HEK293 (cell line): ENCODE measurements around the gene NKD2.

Experiments used
- AEBP2 ChIP-seq: fragments of 450-650 bp; formaldehyde crosslinking; IDR thresholded peaks from 2 replicates; pipeline ENCODE4 v1.5.1; 2016; ENCODE audit warnings: missing biosample characterization, missing genetic modification characterization, borderline replicate concordance
- FEZF1 ChIP-seq: fragments of 450-650 bp; formaldehyde crosslinking; IDR thresholded peaks from 2 replicates; pipeline ENCODE4 v1.5.1; 2016; ENCODE audit warnings: missing biosample characterization, missing genetic modification characterization
- HOXA7 ChIP-seq: sonication (generic); formaldehyde crosslinking; IDR thresholded peaks from 2 replicates; pipeline ENCODE4 v1.8.1; 2022; ENCODE audit warnings: missing genetic modification reagents, borderline replicate concordance
- INSM2 ChIP-seq: fragments of 450-650 bp; formaldehyde crosslinking; IDR thresholded peaks from 2 replicates; pipeline ENCODE4 v1.5.1; 2016; ENCODE audit warnings: missing biosample characterization, missing genetic modification characterization
- KLF1 ChIP-seq: fragments of 450-650 bp; formaldehyde crosslinking; IDR thresholded peaks from 2 replicates; pipeline ENCODE4 v1.5.1; 2016; ENCODE audit warnings: missing biosample characterization, missing genetic modification characterization
- KLF9 ChIP-seq: fragments of 450-650 bp; formaldehyde crosslinking; IDR thresholded peaks from 2 replicates; pipeline ENCODE4 v1.5.1; 2016; ENCODE audit warnings: missing biosample characterization, missing genetic modification characterization, low read depth
- MEIS1 ChIP-seq: sonication (generic); formaldehyde crosslinking; IDR thresholded peaks from 2 replicates; pipeline ENCODE4 v1.8.1; 2022; ENCODE audit warnings: missing genetic modification reagents, mild to moderate bottlenecking, borderline replicate concordance
- REPIN1 ChIP-seq: fragments of 450-650 bp; formaldehyde crosslinking; IDR thresholded peaks from 2 replicates; pipeline ENCODE4 v1.5.1; 2017; ENCODE audit warnings: missing biosample characterization, missing genetic modification characterization, low read depth
- SETDB1 ChIP-seq: IDR thresholded peaks from one replicate; pipeline ENCODE4 v1.6.1; 2017; ENCODE audit warnings: mild to moderate bottlenecking, low read length, moderate library complexity, mixed read lengths; ENCODE audit not compliant: insufficient read length
- SP2 ChIP-seq: fragments of 450-650 bp; formaldehyde crosslinking; IDR thresholded peaks from 2 replicates; pipeline ENCODE4 v1.5.1; 2016; ENCODE audit warnings: missing biosample characterization, missing genetic modification characterization
- ZBTB1 ChIP-seq: fragments of 450-650 bp; formaldehyde crosslinking; IDR thresholded peaks from 2 replicates; pipeline ENCODE4 v1.5.1; 2016; ENCODE audit warnings: missing biosample characterization, missing genetic modification characterization
- ZBTB49 ChIP-seq: fragments of 450-650 bp; formaldehyde crosslinking; IDR thresholded peaks from 2 replicates; pipeline ENCODE4 v1.5.1; 2016; ENCODE audit warnings: missing biosample characterization, missing genetic modification characterization, low read depth
- ZFP41 ChIP-seq: fragments of 450-650 bp; formaldehyde crosslinking; IDR thresholded peaks from 2 replicates; pipeline ENCODE4 v1.5.1; 2016; ENCODE audit warnings: missing biosample characterization, missing genetic modification characterization, borderline replicate concordance
- ZNF114 ChIP-seq: fragments of 450-650 bp; formaldehyde crosslinking; IDR thresholded peaks from 2 replicates; pipeline ENCODE4 v1.5.0; 2017; ENCODE audit warnings: missing biosample characterization, missing genetic modification characterization
- ZNF157 ChIP-seq: fragments of 450-650 bp; formaldehyde crosslinking; IDR thresholded peaks from 2 replicates; pipeline ENCODE4 v1.5.1; 2016; ENCODE audit warnings: missing biosample characterization, missing genetic modification characterization
- ZNF274 ChIP-seq, 2 experiments: fragments of 200-500 bp in 1 of 2; fragments of 450-650 bp in 1 of 2; sonication (Bioruptor generic) in 1 of 2; formaldehyde crosslinking in 1 of 2; IDR thresholded peaks; 2 replicates each; pipeline versions ENCODE4 v1.5.1 to v1.6.1; 2014 to 2016; ENCODE audit warnings: borderline replicate concordance in 1 of 2, inconsistent platforms in 1 of 2, low read length in 1 of 2, missing biosample characterization in 1 of 2, missing genetic modification characterization in 1 of 2
- ZNF292 ChIP-seq: fragments of 450-650 bp; formaldehyde crosslinking; IDR thresholded peaks from 2 replicates; pipeline ENCODE4 v1.5.1; 2016; ENCODE audit warnings: low read depth, missing biosample characterization, missing genetic modification characterization, borderline replicate concordance
- ZNF433 ChIP-seq: fragments of 450-650 bp; formaldehyde crosslinking; IDR thresholded peaks from 2 replicates; pipeline ENCODE4 v1.5.1; 2016; ENCODE audit warnings: missing biosample characterization, missing genetic modification characterization, low read depth
- ZNF449 ChIP-seq: fragments of 450-650 bp; formaldehyde crosslinking; IDR thresholded peaks from 2 replicates; pipeline ENCODE4 v1.5.1; 2017; ENCODE audit warnings: missing biosample characterization, mild to moderate bottlenecking, missing genetic modification characterization, moderate library complexity
- ZNF48 ChIP-seq: fragments of 450-650 bp; formaldehyde crosslinking; IDR thresholded peaks from 2 replicates; pipeline ENCODE4 v1.5.1; 2016; ENCODE audit warnings: missing biosample characterization, missing genetic modification characterization
- ZNF544 ChIP-seq: fragments of 450-650 bp; formaldehyde crosslinking; IDR thresholded peaks from 2 replicates; pipeline ENCODE4 v1.5.0; 2017; ENCODE audit warnings: missing biosample characterization, missing genetic modification characterization
- ZNF571 ChIP-seq: fragments of 450-650 bp; formaldehyde crosslinking; IDR thresholded peaks from 2 replicates; pipeline ENCODE4 v1.5.0; 2017; ENCODE audit warnings: missing biosample characterization, missing genetic modification characterization
- ZNF626 ChIP-seq: fragments of 450-650 bp; sonication (Bioruptor Pico); formaldehyde crosslinking; IDR thresholded peaks from 2 replicates; pipeline ENCODE4 v1.5.1; 2018; ENCODE audit warnings: missing biosample characterization, missing genetic modification characterization, inconsistent platforms
- ZNF664 ChIP-seq: fragments of 450-650 bp; formaldehyde crosslinking; IDR thresholded peaks from 2 replicates; pipeline ENCODE4 v1.5.1; 2016; ENCODE audit warnings: missing biosample characterization, missing genetic modification characterization
- ZNF776 ChIP-seq: fragments of 450-650 bp; formaldehyde crosslinking; IDR thresholded peaks from 2 replicates; pipeline ENCODE4 v1.5.0; 2017; ENCODE audit warnings: missing biosample characterization, missing genetic modification characterization, borderline replicate concordance
- ZNF791 ChIP-seq: fragments of 450-650 bp; formaldehyde crosslinking; IDR thresholded peaks from 2 replicates; pipeline ENCODE4 v1.5.1; 2016; ENCODE audit warnings: missing biosample characterization, missing genetic modification characterization
- TF ChIP-seq, protein P1 (sequence below): fragments of 450-650 bp; formaldehyde crosslinking; IDR thresholded peaks from 2 replicates; pipeline ENCODE4 v1.5.1; 2016; ENCODE audit warnings: missing biosample characterization, missing genetic modification characterization
- TF ChIP-seq, protein P2 (sequence below): fragments of 450-650 bp; formaldehyde crosslinking; IDR thresholded peaks from 2 replicates; pipeline ENCODE4 v1.5.1; 2017; ENCODE audit warnings: missing biosample characterization, missing genetic modification characterization

Gene NKD2

DNA sequence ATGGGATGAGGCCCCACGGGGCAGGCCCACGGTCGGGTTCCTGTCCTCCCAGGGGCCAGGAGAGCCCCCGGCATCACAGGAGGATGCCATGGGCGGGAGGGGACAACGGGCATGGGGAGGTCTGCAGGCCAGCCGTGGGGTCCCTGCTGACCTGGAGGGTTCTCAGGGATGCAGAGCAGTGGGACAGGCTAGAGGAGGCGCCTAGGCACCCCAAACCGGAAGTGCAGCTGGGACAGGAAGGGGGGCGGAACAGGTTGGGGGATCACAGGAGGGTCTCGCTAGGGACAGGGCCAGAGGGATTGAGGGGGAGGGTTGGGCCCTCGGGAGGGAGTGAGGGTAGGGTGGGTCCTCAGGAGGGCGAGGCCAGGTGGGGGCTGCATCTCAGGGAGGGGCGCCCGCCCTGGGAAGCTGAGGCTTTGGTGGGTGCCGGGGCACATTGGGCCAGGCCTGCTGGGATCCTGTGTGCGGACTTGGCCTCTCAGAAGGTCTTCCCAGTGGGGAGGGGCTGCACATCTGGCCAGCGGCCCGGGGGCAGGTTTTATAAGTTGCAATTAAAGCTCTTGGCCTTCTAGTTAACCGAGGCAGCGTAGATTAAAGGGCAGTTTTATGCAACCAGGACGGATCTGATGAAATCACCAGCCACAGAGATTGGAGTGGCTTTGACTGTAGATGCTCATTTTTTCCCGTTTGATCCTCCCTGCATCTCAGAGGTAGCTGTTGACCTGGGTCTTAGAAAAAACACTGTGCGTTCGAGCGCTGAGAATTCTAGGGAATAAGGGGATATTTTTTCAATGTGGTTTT, 20.1 kb downstream of the NKD2 start (continued):
- TF ChIP-seq, protein P1, sequence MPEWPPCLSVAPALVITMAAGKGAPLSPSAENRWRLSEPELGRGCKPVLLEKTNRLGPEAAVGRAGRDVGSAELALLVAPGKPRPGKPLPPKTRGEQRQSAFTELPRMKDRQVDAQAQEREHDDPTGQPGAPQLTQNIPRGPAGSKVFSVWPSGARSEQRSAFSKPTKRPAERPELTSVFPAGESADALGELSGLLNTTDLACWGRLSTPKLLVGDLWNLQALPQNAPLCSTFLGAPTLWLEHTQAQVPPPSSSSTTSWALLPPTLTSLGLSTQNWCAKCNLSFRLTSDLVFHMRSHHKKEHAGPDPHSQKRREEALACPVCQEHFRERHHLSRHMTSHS = no peak
- no peak for TF ChIP-seq ZNF791 (tag by site-specific recombination)
- no peak for TF ChIP-seq ZNF571 (tag by site-specific recombination)
- peak; percentile 85 for TF ChIP-seq ZNF664 (tag by site-specific recombination)
- TF ChIP-seq ZNF114 (tag by site-specific recombination) = no peak
- no peak for TF ChIP-seq ZNF157 (tag by site-specific recombination)
- TF ChIP-seq SP2 = peak; percentile 10; the same call in 1 of the 2 replicates
- TF ChIP-seq, protein P2, sequence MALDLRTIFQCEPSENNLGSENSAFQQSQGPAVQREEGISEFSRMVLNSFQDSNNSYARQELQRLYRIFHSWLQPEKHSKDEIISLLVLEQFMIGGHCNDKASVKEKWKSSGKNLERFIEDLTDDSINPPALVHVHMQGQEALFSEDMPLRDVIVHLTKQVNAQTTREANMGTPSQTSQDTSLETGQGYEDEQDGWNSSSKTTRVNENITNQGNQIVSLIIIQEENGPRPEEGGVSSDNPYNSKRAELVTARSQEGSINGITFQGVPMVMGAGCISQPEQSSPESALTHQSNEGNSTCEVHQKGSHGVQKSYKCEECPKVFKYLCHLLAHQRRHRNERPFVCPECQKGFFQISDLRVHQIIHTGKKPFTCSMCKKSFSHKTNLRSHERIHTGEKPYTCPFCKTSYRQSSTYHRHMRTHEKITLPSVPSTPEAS = no peak
- no peak for TF ChIP-seq ZFP41 (tag by site-specific recombination)
- TF ChIP-seq KLF9 = no peak
- no peak for TF ChIP-seq SETDB1
- TF ChIP-seq ZNF274 (IDR thresholded peaks at IDR 0.05; ENCODE audit: low read length) = no peak
- no peak for TF ChIP-seq ZNF274 (tag by site-specific recombination; IDR thresholded peaks at IDR 0.05; ENCODE audit: borderline replicate concordance)
- TF ChIP-seq ZNF433 (tag by site-specific recombination) = no peak
- TF ChIP-seq ZBTB49 = no peak
- TF ChIP-seq ZNF449 (tag by site-specific recombination) = no peak
- TF ChIP-seq ZNF292 (tag by site-specific recombination) = no peak
- peak; percentile 53; the same call in 1 of the 2 replicates for TF ChIP-seq FEZF1
- TF ChIP-seq ZNF626 (tag by site-specific recombination) = no peak
- no peak for TF ChIP-seq MEIS1
- no peak for TF ChIP-seq ZBTB1
- no peak for TF ChIP-seq ZNF776
- no peak for TF ChIP-seq HOXA7 (CRISPR knock-in tag)
- TF ChIP-seq ZNF544 (tag by site-specific recombination) = no peak
- TF ChIP-seq AEBP2 (tag by site-specific recombination) = no peak
- no peak for TF ChIP-seq INSM2 (tag by site-specific recombination)
- no peak for TF ChIP-seq ZNF48 (tag by site-specific recombination)
- TF ChIP-seq KLF1 = peak; percentile 47
- TF ChIP-seq REPIN1 (tag by site-specific recombination) = no peak
